ENCODE measurements around the gene CEP350. TPM values are rescaled to one million over a fixed set of nuclear protein-coding genes. Genes with fewer than 3 reads are reported as not detected.

CEP350 gene
- polyA plus RNA-seq, 3 donors: 6.7 to 19.8 (median 9.0) TPM

GRCh38 chr1:180119837-180120236 lies 165.2 kb downstream of the CEP350 start:
- no peak for TF ChIP-seq CTCF (IDR thresholded peaks at IDR 0.05)
- WGBS (ENCODE audit: insufficient coverage): no CpG with 5 or more reads among the region's 2 CpGs
- intact Hi-C loops (cut with micrococcal nuclease): loop anchor here (5.0 kb wide), 2 partner anchors 32 to 52 kb away; partner anchors contain the start of gene QSOX1 (in 1 of the 2)
- Mint-ChIP-seq H3K9me3 (peaks cover 0 to 3% (median 0%) of the 10 kb centered on the region in 7 donors), H3K27me3 (ENCODE audit: low read depth in 3 of 3) (peaks cover 0 to 2% (median 1%) of the 10 kb centered on the region in 3 donors), H3K27ac (peak overlapping the region in 5 of 7 donors; percentile 32 to 75 (median 66)), H3K4me3 (no peak overlapping the region), H3K36me3 (peaks cover 4 to 10% of the 10 kb centered on the region in 2 donors), H3K4me1 (peaks cover 38% of the 10 kb centered on the region)
- Histone ChIP-seq H3K36me3 (replicated peaks in 1 of 2; ENCODE audit: control insufficient read depth in 1 of 2, insufficient read depth in 2 of 2, low read length in 2 of 2) (peaks cover 0 to 8% of the 10 kb centered on the region in 2 donors), H3K27me3 (ENCODE audit: control insufficient read depth in 2 of 2, insufficient read depth in 2 of 2, low read length in 2 of 2) (no peaks in the 10 kb centered on the region), H3K4me3 (replicated peaks in 1 of 3; ENCODE audit: low read depth in 2 of 3, low read length in 3 of 3) (no peak overlapping the region), H4K20me1 (ENCODE audit: insufficient read depth, low read length) (no peaks in the 10 kb centered on the region), H3K79me2 (ENCODE audit: insufficient read depth, low read length) (no peaks in the 10 kb centered on the region), H3K9me3 (replicated peaks in 1 of 2; ENCODE audit: control insufficient read depth in 1 of 2, insufficient read depth in 1 of 2, low read length in 2 of 2) (no peaks in the 10 kb centered on the region), H3K4me2 (replicated peaks; ENCODE audit: extremely low read depth, low read length, poor library complexity, severe bottlenecking) (no peak overlapping the region), H3K27ac (ENCODE audit: low read depth in 1 of 2, low read length in 2 of 2) (peak overlapping the region in 1 of 2 donors; percentile 28), H3K9ac (ENCODE audit: insufficient read depth, low read length, poor library complexity, severe bottlenecking) (no peak overlapping the region), H2AFZ (ENCODE audit: insufficient read depth, low read depth, low read length, poor library complexity, severe bottlenecking) (no peak overlapping the region), H3K4me1 (ENCODE audit: control insufficient read depth in 1 of 2, insufficient read depth in 2 of 2, low read length in 2 of 2) (peaks cover 32 to 33% of the 10 kb centered on the region in 2 donors)
- DNase-seq: peak in 1 of 3 donors; percentile 31

GRCh38 chr1:180123463-180123936 lies 168.9 kb downstream of the CEP350 start:
- Mint-ChIP-seq H3K4me3 (no peak overlapping the region), H3K36me3 (no peaks in the 10 kb centered on the region), H3K27ac (no peak overlapping the region), H3K4me1 (peaks cover 29% of the 10 kb centered on the region), H3K27me3 (ENCODE audit: low read depth in 3 of 3) (peaks cover 0 to 1% (median 0%) of the 10 kb centered on the region in 3 donors), H3K9me3 (no peaks in the 10 kb centered on the region)
- WGBS (ENCODE audit: insufficient coverage): 100% methylated on average over 2 of the region's 4 CpGs
- H3K9ac ChIP-seq (ENCODE audit: insufficient read depth, low read length, poor library complexity, severe bottlenecking): no peak overlapping the region
- peaks cover 30 to 36% of the 10 kb centered on the region in 2 donors for H3K4me1 ChIP-seq (ENCODE audit: control insufficient read depth in 1 of 2, insufficient read depth in 2 of 2, low read length in 2 of 2)
- H3K9me3 ChIP-seq (replicated peaks in 1 of 2; ENCODE audit: control insufficient read depth in 1 of 2, insufficient read depth in 1 of 2, low read length in 2 of 2): no peaks in the 10 kb centered on the region
- no peak overlapping the region for H2AFZ ChIP-seq (ENCODE audit: insufficient read depth, low read depth, low read length, poor library complexity, severe bottlenecking)
- no peak overlapping the region for H3K4me3 ChIP-seq (replicated peaks in 1 of 3; ENCODE audit: low read depth in 2 of 3, low read length in 3 of 3)
- H3K27ac ChIP-seq (ENCODE audit: low read depth in 1 of 2, low read length in 2 of 2): no peak overlapping the region
- no peaks in the 10 kb centered on the region for H4K20me1 ChIP-seq (ENCODE audit: insufficient read depth, low read length)
- DNase-seq: peak; percentile 32 to 62 (median 56)
- TF ChIP-seq CTCF (IDR thresholded peaks at IDR 0.05): no peak
- no peaks in the 10 kb centered on the region for H3K36me3 ChIP-seq (replicated peaks in 1 of 2; ENCODE audit: control insufficient read depth in 1 of 2, insufficient read depth in 2 of 2, low read length in 2 of 2)
- no peak overlapping the region for H3K4me2 ChIP-seq (replicated peaks; ENCODE audit: extremely low read depth, low read length, poor library complexity, severe bottlenecking)
- no peaks in the 10 kb centered on the region for H3K27me3 ChIP-seq (ENCODE audit: control insufficient read depth in 2 of 2, insufficient read depth in 2 of 2, low read length in 2 of 2)
- intact Hi-C loops (cut with micrococcal nuclease): no loop called here
- no peaks in the 10 kb centered on the region for H3K79me2 ChIP-seq (ENCODE audit: insufficient read depth, low read length)

Data from CD14-positive monocyte (primary cell).